IPS-20b (cell line): ENCODE data around the gene SPTBN1.

Experiments
- H3K27ac ChIP-seq: one replicate; pipeline ENCODE4 v1.5.1; 2013; ENCODE audit warnings: low read length
- H3K27me3 ChIP-seq: 2 replicates; pipeline ENCODE4 v1.6.1; 2013; ENCODE audit warnings: mild to moderate bottlenecking, low read length, inconsistent platforms; ENCODE audit not compliant: insufficient read depth
- H3K36me3 ChIP-seq: 2 replicates; pipeline ENCODE4 v1.6.1; 2013; ENCODE audit warnings: low read depth, mild to moderate bottlenecking, inconsistent platforms, low read length, moderate library complexity; ENCODE audit not compliant: insufficient read depth
- H3K4me1 ChIP-seq: 2 replicates; pipeline ENCODE4 v1.6.1; 2013; ENCODE audit warnings: mild to moderate bottlenecking, control low read depth, inconsistent platforms, low read length, moderate library complexity; ENCODE audit not compliant: insufficient read depth
- H3K4me3 ChIP-seq: 2 replicates; pipeline ENCODE4 v1.5.1; 2013; ENCODE audit warnings: mild to moderate bottlenecking, low read length, inconsistent platforms
- H3K9ac ChIP-seq: 2 replicates; pipeline ENCODE4 v1.6.1; 2013; ENCODE audit warnings: low read depth, mild to moderate bottlenecking, inconsistent platforms, low read length, moderate library complexity
- H3K9me3 ChIP-seq: 2 replicates; pipeline ENCODE4 v1.6.1; 2013; ENCODE audit warnings: mild to moderate bottlenecking, low read depth, low read length, inconsistent platforms; ENCODE audit not compliant: insufficient read depth

Gene SPTBN1

GRCh38 chr2:54626131-54626530, 170.0 kb downstream of the SPTBN1 start:
- no peak overlapping the region for H3K27ac ChIP-seq
- H3K9ac ChIP-seq, result no peak overlapping the region
- peaks cover 98% of the 10 kb centered on the region for H3K36me3 ChIP-seq
- no peaks in the 10 kb centered on the region for H3K4me1 ChIP-seq
- no peaks in the 10 kb centered on the region for H3K9me3 ChIP-seq
- no peaks in the 10 kb centered on the region for H3K27me3 ChIP-seq
- H3K4me3 ChIP-seq, result no peak overlapping the region

GRCh38 chr2:54626884-54627283, 170.8 kb downstream of the SPTBN1 start:
- Histone ChIP-seq H3K4me1 (no peaks in the 10 kb centered on the region), H3K9me3 (no peaks in the 10 kb centered on the region), H3K9ac (no peak overlapping the region), H3K27ac (no peak overlapping the region), H3K4me3 (no peak overlapping the region), H3K36me3 (peaks cover 98% of the 10 kb centered on the region), H3K27me3 (no peaks in the 10 kb centered on the region)

- Histone ChIP-seq H3K27me3 (no peaks in the 10 kb centered on the region), H3K4me3 (no peak overlapping the region), H3K4me1 (no peaks in the 10 kb centered on the region), H3K9me3 (no peaks in the 10 kb centered on the region), H3K27ac (no peak overlapping the region), H3K36me3 (peaks cover 98% of the 10 kb centered on the region), H3K9ac (no peak overlapping the region)
Observed at GRCh38 chr2:54627973-54628372, 171.8 kb downstream of the SPTBN1 start.

- Histone ChIP-seq H3K36me3 (peaks cover 98% of the 10 kb centered on the region), H3K4me3 (no peak overlapping the region), H3K9me3 (no peaks in the 10 kb centered on the region), H3K27ac (no peak overlapping the region), H3K4me1 (no peaks in the 10 kb centered on the region; the same call in 1 of the 2 replicates), H3K9ac (no peak overlapping the region), H3K27me3 (no peaks in the 10 kb centered on the region)
Observed at GRCh38 chr2:54628418-54628817, 172.3 kb downstream of the SPTBN1 start.

- peaks cover 1% of the 10 kb centered on the region; the same call in 1 of the 2 replicates for H3K4me1 ChIP-seq
- no peaks in the 10 kb centered on the region for H3K9me3 ChIP-seq
- H3K9ac ChIP-seq, result no peak overlapping the region
- peaks cover 98% of the 10 kb centered on the region for H3K36me3 ChIP-seq
- no peak overlapping the region for H3K27ac ChIP-seq
- no peak overlapping the region for H3K4me3 ChIP-seq
- no peaks in the 10 kb centered on the region for H3K27me3 ChIP-seq
Observed at GRCh38 chr2:54628957-54629356, 172.8 kb downstream of the SPTBN1 start.

DNA sequence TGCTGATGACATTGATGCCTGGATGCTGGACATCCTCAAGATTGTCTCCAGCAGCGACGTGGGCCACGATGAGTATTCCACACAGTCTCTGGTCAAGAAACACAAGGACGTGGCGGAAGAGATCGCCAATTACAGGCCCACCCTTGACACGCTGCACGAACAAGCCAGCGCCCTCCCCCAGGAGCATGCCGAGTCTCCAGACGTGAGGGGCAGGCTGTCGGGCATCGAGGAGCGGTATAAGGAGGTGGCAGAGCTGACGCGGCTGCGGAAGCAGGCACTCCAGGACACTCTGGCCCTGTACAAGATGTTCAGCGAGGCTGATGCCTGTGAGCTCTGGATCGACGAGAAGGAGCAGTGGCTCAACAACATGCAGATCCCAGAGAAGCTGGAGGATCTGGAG, 173.3 kb downstream of the SPTBN1 start:
- no peaks in the 10 kb centered on the region for H3K27me3 ChIP-seq
- peaks cover 98% of the 10 kb centered on the region for H3K36me3 ChIP-seq
- peaks cover 5% of the 10 kb centered on the region; the same call in 1 of the 2 replicates for H3K4me1 ChIP-seq
- H3K4me3 ChIP-seq, result no peak overlapping the region
- H3K9me3 ChIP-seq, result no peaks in the 10 kb centered on the region
- H3K27ac ChIP-seq, result no peak overlapping the region
- H3K9ac ChIP-seq, result no peak overlapping the region

DNA sequence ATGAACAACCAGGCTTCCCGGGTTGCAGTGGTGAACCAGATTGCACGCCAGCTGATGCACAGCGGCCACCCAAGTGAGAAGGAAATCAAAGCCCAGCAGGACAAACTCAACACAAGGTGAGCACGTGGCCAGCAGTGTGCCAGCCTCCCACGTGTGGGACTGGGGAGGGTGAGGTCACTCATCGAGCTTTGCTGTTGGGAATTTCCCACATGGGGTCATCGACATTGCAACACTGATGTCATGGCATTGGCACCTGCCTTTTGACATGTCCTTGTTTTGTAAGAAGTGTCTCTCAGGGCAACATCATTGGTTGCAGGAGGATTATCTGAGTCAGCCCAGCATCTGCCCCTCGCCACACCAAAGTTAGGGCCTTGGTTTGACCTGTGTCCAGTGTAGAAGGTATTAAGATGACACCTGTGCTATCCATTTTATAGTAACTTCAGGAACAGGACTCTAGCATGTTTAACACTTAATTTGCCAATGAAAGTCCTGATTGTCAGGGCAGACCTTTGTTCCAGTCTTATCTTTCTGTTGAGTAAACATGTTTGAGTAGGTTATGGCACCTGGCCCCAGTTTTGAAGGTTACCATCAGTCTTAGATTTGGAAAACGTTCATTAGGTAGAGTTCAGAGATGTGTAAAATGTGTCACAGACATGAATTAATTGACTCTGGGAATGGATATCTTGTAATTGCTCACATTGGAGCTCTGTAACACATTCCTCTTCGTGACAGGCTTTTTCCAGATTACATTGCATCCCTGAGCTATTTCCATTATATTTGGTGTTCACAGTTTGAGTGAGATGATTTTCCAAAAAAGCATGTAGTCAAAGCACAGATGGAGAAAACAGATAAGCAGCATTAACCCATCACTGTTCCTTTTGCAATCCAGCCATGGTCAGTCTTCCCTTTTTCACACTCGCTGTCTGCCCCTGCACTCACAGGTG, 174.1 kb downstream of the SPTBN1 start:
- no peaks in the 10 kb centered on the region for H3K9me3 ChIP-seq
- peaks cover 98% of the 10 kb centered on the region for H3K36me3 ChIP-seq
- no peak overlapping the region for H3K4me3 ChIP-seq
- no peak overlapping the region for H3K27ac ChIP-seq
- no peaks in the 10 kb centered on the region for H3K27me3 ChIP-seq
- H3K9ac ChIP-seq, result no peak overlapping the region
- H3K4me1 ChIP-seq, result peaks cover 10% of the 10 kb centered on the region; the same call in 1 of the 2 replicates

- Histone ChIP-seq H3K27ac (no peak overlapping the region), H3K27me3 (no peaks in the 10 kb centered on the region), H3K9me3 (no peaks in the 10 kb centered on the region), H3K4me3 (no peak overlapping the region), H3K9ac (no peak overlapping the region), H3K4me1 (peaks cover 10% of the 10 kb centered on the region; the same call in 1 of the 2 replicates), H3K36me3 (peaks cover 99% of the 10 kb centered on the region)
Observed at GRCh38 chr2:54630858-54631497, 174.9 kb downstream of the SPTBN1 start.

GRCh38 chr2:54631755-54632154, 175.6 kb downstream of the SPTBN1 start:
- peaks cover 96% of the 10 kb centered on the region for H3K36me3 ChIP-seq
- no peak overlapping the region for H3K27ac ChIP-seq
- no peak overlapping the region for H3K4me3 ChIP-seq
- no peak overlapping the region for H3K9ac ChIP-seq
- no peaks in the 10 kb centered on the region for H3K9me3 ChIP-seq
- peaks cover 10% of the 10 kb centered on the region; the same call in 1 of the 2 replicates for H3K4me1 ChIP-seq
- no peaks in the 10 kb centered on the region for H3K27me3 ChIP-seq

DNA sequence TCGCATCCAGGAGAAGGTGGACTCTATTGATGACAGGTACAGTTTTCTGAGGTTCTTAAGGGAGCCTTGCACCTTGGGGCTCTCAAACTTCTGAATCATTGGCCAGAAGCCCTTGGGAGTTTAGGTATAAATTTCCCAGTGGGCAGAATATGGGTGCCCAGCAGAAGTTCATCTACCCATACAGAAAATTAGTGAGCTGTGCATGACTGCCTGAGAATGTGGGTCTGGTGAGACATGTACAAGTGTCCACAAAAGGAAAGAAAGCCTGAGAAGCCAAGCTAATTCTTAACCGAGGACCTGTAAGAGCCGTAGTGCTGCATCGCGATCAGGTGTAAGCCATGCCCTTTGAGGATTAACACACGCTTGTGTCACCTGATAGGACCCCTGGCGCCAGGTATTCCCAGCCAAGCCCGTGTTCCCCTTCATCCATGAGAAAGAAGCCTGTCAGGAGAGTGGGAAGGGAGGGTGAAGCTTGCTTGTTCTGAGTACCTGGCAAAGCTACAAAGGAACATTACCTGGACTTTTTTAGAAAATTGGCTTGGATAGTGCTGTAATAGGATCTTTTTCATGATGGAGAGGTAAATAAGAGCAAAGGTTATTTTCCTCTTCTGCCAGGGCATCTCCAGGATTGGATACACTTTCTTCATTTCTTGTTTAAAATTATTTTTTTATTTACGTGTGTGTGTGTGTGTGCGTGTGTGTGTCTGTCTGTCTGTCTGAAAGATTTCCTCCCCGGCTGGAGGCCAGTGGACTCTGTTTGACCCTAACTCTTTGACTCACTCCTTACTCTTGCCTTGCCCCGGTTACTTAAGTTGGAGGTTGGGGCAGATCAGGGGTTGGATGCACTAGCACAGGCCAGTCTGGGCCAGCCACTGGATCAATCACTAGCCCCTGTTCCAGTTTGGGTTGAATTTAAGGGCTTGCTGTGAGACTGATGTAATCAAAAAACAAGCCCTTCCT, 176.9 kb downstream of the SPTBN1 start:
- H3K4me3 ChIP-seq, result no peak overlapping the region
- H3K4me1 ChIP-seq, result peaks cover 10% of the 10 kb centered on the region; the same call in 1 of the 2 replicates
- no peak overlapping the region for H3K9ac ChIP-seq
- H3K27ac ChIP-seq, result no peak overlapping the region
- H3K36me3 ChIP-seq, result peaks cover 98% of the 10 kb centered on the region
- H3K9me3 ChIP-seq, result no peaks in the 10 kb centered on the region
- no peaks in the 10 kb centered on the region for H3K27me3 ChIP-seq

GRCh38 chr2:54634021-54634420, 177.9 kb downstream of the SPTBN1 start:
- Histone ChIP-seq H3K4me1 (peaks cover 10% of the 10 kb centered on the region; the same call in 1 of the 2 replicates), H3K9ac (no peak overlapping the region), H3K27ac (no peak overlapping the region), H3K9me3 (no peaks in the 10 kb centered on the region), H3K4me3 (no peak overlapping the region), H3K27me3 (no peaks in the 10 kb centered on the region), H3K36me3 (peaks cover 98% of the 10 kb centered on the region)
